ENCODE measurements around the gene ADM. TPM values are rescaled to one million over a fixed set of nuclear protein-coding genes. Genes with fewer than 3 reads are reported as not detected.

ADM gene
- total RNA-seq, 1 donor from 2014 or later = 14.2 TPM

DNA sequence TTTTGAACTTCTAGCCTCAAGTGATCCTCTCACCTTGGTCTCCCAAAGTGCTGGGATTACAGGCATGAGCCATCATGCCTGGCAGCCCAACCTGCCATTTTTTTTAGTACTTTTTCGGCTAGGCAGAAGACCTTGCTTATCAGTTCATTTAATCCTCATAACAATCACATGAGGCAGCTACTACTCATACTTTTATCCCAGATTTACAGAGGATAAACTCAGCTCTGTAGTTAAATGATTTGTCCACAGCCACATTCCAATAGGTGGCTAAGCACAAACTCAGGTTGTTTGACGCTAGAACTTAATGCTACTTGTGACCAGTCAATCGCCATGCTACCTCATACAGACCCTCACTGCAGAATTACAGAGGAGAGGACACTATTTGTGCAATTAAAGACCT, 38.9 kb upstream of the ADM start:
- Histone ChIP-seq H3K27me3 (ENCODE audit: low read depth) (no peaks in the 10 kb centered on the region), H3K4me1 (peaks cover 10% of the 10 kb centered on the region), H3K4me3 (no peak overlapping the region), H3K9me3 (replicated peaks) (no peaks in the 10 kb centered on the region), H3K36me3 (no peaks in the 10 kb centered on the region), H3K27ac (replicated peaks) (no peak overlapping the region)
- TF ChIP-seq CTCF (IDR thresholded peaks at IDR 0.05; ENCODE audit: borderline replicate concordance) = no peak
- DNase-seq = no peak
- intact Hi-C loops (cut with micrococcal nuclease) = no loop called here

- no peak overlapping the region for H3K4me3 ChIP-seq
- no peak overlapping the region for H3K27ac ChIP-seq (replicated peaks)
- H3K4me1 ChIP-seq = peaks cover 10% of the 10 kb centered on the region
- no peak for DNase-seq
- H3K36me3 ChIP-seq = no peaks in the 10 kb centered on the region
- intact Hi-C loops (cut with micrococcal nuclease) = no loop called here
- no peaks in the 10 kb centered on the region for H3K27me3 ChIP-seq (ENCODE audit: low read depth)
- no peak for TF ChIP-seq CTCF (IDR thresholded peaks at IDR 0.05; ENCODE audit: borderline replicate concordance)
- no peaks in the 10 kb centered on the region for H3K9me3 ChIP-seq (replicated peaks)
Observed at GRCh38 chr11:10267821-10268220, 37.1 kb upstream of the ADM start.

DNA sequence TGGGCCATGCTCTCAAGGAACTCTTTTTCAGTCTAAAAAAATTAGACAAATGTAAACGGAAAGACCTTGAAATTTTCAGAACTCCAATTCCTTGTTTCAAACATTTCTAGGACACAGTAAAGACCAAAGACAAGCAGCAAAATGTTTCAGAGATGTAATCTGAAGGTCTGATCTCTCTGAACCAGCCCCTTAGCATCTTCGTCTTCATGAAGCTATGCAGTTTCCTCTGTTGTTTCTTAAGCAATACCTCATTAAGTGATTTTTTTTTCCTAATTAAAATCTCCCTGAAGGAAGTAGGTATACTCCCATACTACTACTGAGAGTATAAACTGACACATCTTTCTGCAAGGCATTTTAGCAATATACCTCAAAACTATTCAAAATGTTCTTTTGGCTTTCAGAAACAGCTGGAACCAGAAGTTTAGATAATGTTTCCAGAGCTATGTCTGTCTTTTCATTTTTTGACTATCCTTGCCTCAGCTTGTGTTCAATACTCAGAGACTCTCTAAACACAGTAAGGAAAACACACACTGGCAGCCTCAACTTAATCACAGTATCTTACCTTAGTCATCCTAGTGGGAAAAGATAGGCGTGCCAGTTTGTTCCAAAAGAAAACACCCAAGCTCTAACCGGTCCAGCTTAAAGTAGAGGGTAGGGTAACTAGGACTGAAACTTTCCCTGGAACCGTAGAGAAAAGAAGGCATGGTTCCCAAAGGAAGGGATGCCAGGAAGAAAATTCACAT, 36.0 kb upstream of the ADM start:
- Histone ChIP-seq H3K27me3 (ENCODE audit: low read depth) (no peaks in the 10 kb centered on the region), H3K27ac (replicated peaks) (no peak overlapping the region), H3K4me1 (peaks cover 15% of the 10 kb centered on the region), H3K9me3 (replicated peaks) (no peaks in the 10 kb centered on the region), H3K4me3 (no peak overlapping the region), H3K36me3 (no peaks in the 10 kb centered on the region)
- intact Hi-C loops (cut with micrococcal nuclease) = no loop called here
- TF ChIP-seq CTCF (IDR thresholded peaks at IDR 0.05; ENCODE audit: borderline replicate concordance) = no peak
- no peak for DNase-seq

DNA sequence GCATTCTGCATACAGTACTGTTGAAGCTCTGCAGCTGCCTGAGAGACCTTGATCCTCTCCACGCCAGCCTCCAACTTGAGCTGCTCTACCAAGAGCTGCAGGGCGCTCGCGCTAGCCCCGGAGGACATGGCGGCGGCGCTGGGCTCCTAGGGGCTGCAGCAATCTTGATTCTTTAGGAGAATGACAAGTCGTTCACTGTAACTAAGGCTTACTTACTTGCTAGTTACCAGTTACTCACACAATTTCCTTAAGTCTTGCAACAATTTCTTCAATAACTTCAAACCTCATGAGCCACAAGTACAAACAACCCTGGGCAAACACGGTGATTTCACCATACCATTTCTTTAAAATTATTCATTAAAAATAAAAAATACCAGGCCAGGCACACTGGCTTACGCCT, 32.7 kb upstream of the ADM start:
- intact Hi-C loops (cut with micrococcal nuclease) = no loop called here
- Histone ChIP-seq H3K27me3 (ENCODE audit: low read depth) (no peaks in the 10 kb centered on the region), H3K4me3 (no peak overlapping the region), H3K27ac (replicated peaks) (no peak overlapping the region), H3K36me3 (no peaks in the 10 kb centered on the region), H3K9me3 (replicated peaks) (no peaks in the 10 kb centered on the region), H3K4me1 (peaks cover 25% of the 10 kb centered on the region)
- DNase-seq = no peak
- no peak for TF ChIP-seq CTCF (IDR thresholded peaks at IDR 0.05; ENCODE audit: borderline replicate concordance)

DNA sequence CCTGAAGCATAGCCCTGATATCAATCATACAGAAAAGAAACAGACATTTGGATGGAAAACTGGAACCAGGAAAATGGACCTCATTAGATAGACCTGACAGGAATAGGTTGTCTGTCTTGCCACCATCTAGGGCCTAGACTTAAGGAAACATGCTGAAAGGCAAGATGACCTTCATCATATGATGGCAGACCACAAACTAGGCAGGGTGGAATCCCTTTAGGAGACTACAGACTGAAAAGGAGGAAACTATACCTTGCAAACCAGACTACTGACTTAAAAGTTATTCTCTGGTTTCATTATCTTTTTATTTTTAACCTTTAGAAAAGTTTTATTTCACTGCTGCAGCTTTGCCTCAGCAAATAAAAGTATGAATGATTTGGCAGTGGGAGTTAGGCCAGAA, 31.1 kb upstream of the ADM start:
- DNase-seq = no peak
- H3K27me3 ChIP-seq (ENCODE audit: low read depth) = no peaks in the 10 kb centered on the region
- no peak overlapping the region for H3K27ac ChIP-seq (replicated peaks)
- H3K36me3 ChIP-seq = no peaks in the 10 kb centered on the region
- H3K9me3 ChIP-seq (replicated peaks) = no peaks in the 10 kb centered on the region
- H3K4me3 ChIP-seq = no peak overlapping the region
- peaks cover 22% of the 10 kb centered on the region for H3K4me1 ChIP-seq
- intact Hi-C loops (cut with micrococcal nuclease) = no loop called here
- TF ChIP-seq CTCF (IDR thresholded peaks at IDR 0.05; ENCODE audit: borderline replicate concordance) = no peak

Data from left ventricle myocardium inferior (tissue), 1 donor.